Large intestine (tissue), 3 donors: ENCODE results near the gene BST1. TPM values are rescaled to one million over a fixed set of nuclear protein-coding genes. Genes with fewer than 3 reads are reported as not detected.
"Not testable (repeated sequence)": the region's sequence is repeated elsewhere in the genome, so short reads cannot be mapped to it uniquely, and the experiment has no call there.

ENCODE experiments used
- DNase-seq, 2 donors: peaks; one replicate each; pipeline versions ENCODE4 v3.0.0 to v3.0.0-alpha.2; 2013
- H3K27ac ChIP-seq: one replicate; pipeline ENCODE4 v1.5.1; 2013; ENCODE audit warnings: low read length
- H3K27me3 ChIP-seq: 2 replicates; pipeline ENCODE4 v1.6.1; 2013; ENCODE audit warnings: low read length; ENCODE audit not compliant: control insufficient read depth, insufficient read depth
- H3K36me3 ChIP-seq: 2 replicates; pipeline ENCODE4 v1.6.1; 2013; ENCODE audit warnings: low read length; ENCODE audit not compliant: control insufficient read depth, insufficient read depth
- H3K4me1 ChIP-seq: one replicate; pipeline ENCODE4 v1.6.1; 2013; ENCODE audit warnings: low read length; ENCODE audit not compliant: control insufficient read depth, insufficient read depth
- H3K4me3 ChIP-seq: one replicate; pipeline ENCODE4 v1.5.1; 2013; ENCODE audit warnings: low read length
- H3K9me3 ChIP-seq: one replicate; pipeline ENCODE4 v1.6.1; 2013; ENCODE audit warnings: mild to moderate bottlenecking, low read depth, low read length, moderate library complexity; ENCODE audit not compliant: control insufficient read depth
- WGBS: methylation state at CpG from one replicate; pipeline ENCODE4 v1.1.5; 2013; ENCODE audit warnings: low lambda C conversion rate; ENCODE audit not compliant: insufficient coverage; 5-methylcytosine and 5-hydroxymethylcytosine counted together
- polyA plus RNA-seq: library from polyadenylated mRNA; unstranded; fragments of 120-200 nt; gene quantifications from one replicate; pipeline ENCODE4 v1.2.1, GENCODE V29; 2013

BST1 gene
- polyA plus RNA-seq, 1 donor = 52.7 TPM

GRCh38 chr4:15755321-15756155 is 52.7 kb downstream of the BST1 start:
- Histone ChIP-seq H3K4me3 (no peak overlapping the region), H3K4me1 (no peaks in the 10 kb centered on the region), H3K27me3 (no peaks in the 10 kb centered on the region), H3K27ac (no peak overlapping the region), H3K9me3 (no peaks in the 10 kb centered on the region), H3K36me3 (no peaks in the 10 kb centered on the region)
- no CpG with 5 or more reads among the region's 4 CpGs for WGBS
- no peak for DNase-seq

GRCh38 chr4:15756361-15756861 is 53.5 kb downstream of the BST1 start:
- Histone ChIP-seq H3K27me3 (no peaks in the 10 kb centered on the region), H3K9me3 (no peaks in the 10 kb centered on the region), H3K4me1 (no peaks in the 10 kb centered on the region), H3K36me3 (no peaks in the 10 kb centered on the region), H3K4me3 (no peak overlapping the region), H3K27ac (no peak overlapping the region)
- DNase-seq = no peak
- 40% methylated on average over 1 of the region's 6 CpGs for WGBS

GRCh38 chr4:15757054-15757453 is 54.2 kb downstream of the BST1 start:
- Histone ChIP-seq H3K27ac (no peak overlapping the region), H3K27me3 (no peaks in the 10 kb centered on the region), H3K9me3 (no peaks in the 10 kb centered on the region), H3K4me1 (no peaks in the 10 kb centered on the region), H3K4me3 (no peak overlapping the region), H3K36me3 (no peaks in the 10 kb centered on the region)
- no peak for DNase-seq
- WGBS = 60% methylated on average over 1 of the region's 4 CpGs

GRCh38 chr4:15758294-15758693 is 55.4 kb downstream of the BST1 start:
- H3K9me3 ChIP-seq = no peaks in the 10 kb centered on the region
- no peaks in the 10 kb centered on the region for H3K27me3 ChIP-seq
- no peaks in the 10 kb centered on the region for H3K4me1 ChIP-seq
- no peak overlapping the region for H3K27ac ChIP-seq
- H3K4me3 ChIP-seq = no peak overlapping the region
- DNase-seq = no peak
- 100% methylated on average over 1 of the region's 4 CpGs for WGBS
- no peaks in the 10 kb centered on the region for H3K36me3 ChIP-seq

- not testable (repeated sequence) for H3K4me3 ChIP-seq, DNase-seq, H3K9me3 ChIP-seq, H3K27me3 ChIP-seq, H3K4me1 ChIP-seq, H3K36me3 ChIP-seq, H3K27ac ChIP-seq
Measured at GRCh38 chr4:15762460-15762859, 59.6 kb downstream of the BST1 start.

GRCh38 chr4:15765391-15765790 is 62.5 kb downstream of the BST1 start:
- no peak overlapping the region for H3K27ac ChIP-seq
- H3K4me1 ChIP-seq = no peaks in the 10 kb centered on the region
- H3K9me3 ChIP-seq = no peaks in the 10 kb centered on the region
- no peaks in the 10 kb centered on the region for H3K27me3 ChIP-seq
- no peak for DNase-seq
- no peak overlapping the region for H3K4me3 ChIP-seq
- 50% methylated on average over 2 of the region's 6 CpGs for WGBS
- no peaks in the 10 kb centered on the region for H3K36me3 ChIP-seq

- H3K9me3 ChIP-seq = no peaks in the 10 kb centered on the region
- H3K4me3 ChIP-seq = no peak overlapping the region
- H3K27me3 ChIP-seq = no peaks in the 10 kb centered on the region
- no peaks in the 10 kb centered on the region for H3K4me1 ChIP-seq
- no peak overlapping the region for H3K27ac ChIP-seq
- no peaks in the 10 kb centered on the region for H3K36me3 ChIP-seq
- WGBS = 50% methylated on average over 1 of the region's 6 CpGs
- DNase-seq = peak in 1 of 2 donors; percentile 20
Measured at GRCh38 chr4:15765910-15766697, 63.2 kb downstream of the BST1 start.

- Histone ChIP-seq H3K4me3 (no peak overlapping the region), H3K27ac (no peak overlapping the region), H3K36me3 (no peaks in the 10 kb centered on the region), H3K27me3 (no peaks in the 10 kb centered on the region), H3K9me3 (no peaks in the 10 kb centered on the region), H3K4me1 (no peaks in the 10 kb centered on the region)
- DNase-seq = no peak
- WGBS = 76% methylated on average over 4 of the region's 8 CpGs
Measured at GRCh38 chr4:15766821-15767220, 64.0 kb downstream of the BST1 start.

GRCh38 chr4:15769202-15769601 is 66.3 kb downstream of the BST1 start:
- H3K36me3 ChIP-seq = no peaks in the 10 kb centered on the region
- 80% methylated on average over 1 of the region's 2 CpGs for WGBS
- no peaks in the 10 kb centered on the region for H3K9me3 ChIP-seq
- H3K4me3 ChIP-seq = no peak overlapping the region
- no peak for DNase-seq
- H3K27me3 ChIP-seq = no peaks in the 10 kb centered on the region
- H3K27ac ChIP-seq = no peak overlapping the region
- H3K4me1 ChIP-seq = no peaks in the 10 kb centered on the region

- H3K4me3 ChIP-seq = no peak overlapping the region
- DNase-seq = no peak
- no peaks in the 10 kb centered on the region for H3K9me3 ChIP-seq
- H3K36me3 ChIP-seq = no peaks in the 10 kb centered on the region
- H3K27ac ChIP-seq = no peak overlapping the region
- no peaks in the 10 kb centered on the region for H3K27me3 ChIP-seq
- no peaks in the 10 kb centered on the region for H3K4me1 ChIP-seq
- WGBS = no CpG with 5 or more reads among the region's 3 CpGs
Measured at GRCh38 chr4:15771216-15772058, 68.6 kb downstream of the BST1 start.
